HG02763 (cell line): Measurements from ENCODE around the gene RGMA.

Experiments
- ATAC-seq: cut with Tn5 transposase; IDR thresholded peaks from one replicate; pipeline ENCODE4 v1.9.1; 2021; ENCODE audit warnings: mild to moderate bottlenecking, moderate library complexity; ENCODE audit not compliant: unreplicated experiment

RGMA gene, protein sequence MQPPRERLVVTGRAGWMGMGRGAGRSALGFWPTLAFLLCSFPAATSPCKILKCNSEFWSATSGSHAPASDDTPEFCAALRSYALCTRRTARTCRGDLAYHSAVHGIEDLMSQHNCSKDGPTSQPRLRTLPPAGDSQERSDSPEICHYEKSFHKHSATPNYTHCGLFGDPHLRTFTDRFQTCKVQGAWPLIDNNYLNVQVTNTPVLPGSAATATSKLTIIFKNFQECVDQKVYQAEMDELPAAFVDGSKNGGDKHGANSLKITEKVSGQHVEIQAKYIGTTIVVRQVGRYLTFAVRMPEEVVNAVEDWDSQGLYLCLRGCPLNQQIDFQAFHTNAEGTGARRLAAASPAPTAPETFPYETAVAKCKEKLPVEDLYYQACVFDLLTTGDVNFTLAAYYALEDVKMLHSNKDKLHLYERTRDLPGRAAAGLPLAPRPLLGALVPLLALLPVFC

DNA sequence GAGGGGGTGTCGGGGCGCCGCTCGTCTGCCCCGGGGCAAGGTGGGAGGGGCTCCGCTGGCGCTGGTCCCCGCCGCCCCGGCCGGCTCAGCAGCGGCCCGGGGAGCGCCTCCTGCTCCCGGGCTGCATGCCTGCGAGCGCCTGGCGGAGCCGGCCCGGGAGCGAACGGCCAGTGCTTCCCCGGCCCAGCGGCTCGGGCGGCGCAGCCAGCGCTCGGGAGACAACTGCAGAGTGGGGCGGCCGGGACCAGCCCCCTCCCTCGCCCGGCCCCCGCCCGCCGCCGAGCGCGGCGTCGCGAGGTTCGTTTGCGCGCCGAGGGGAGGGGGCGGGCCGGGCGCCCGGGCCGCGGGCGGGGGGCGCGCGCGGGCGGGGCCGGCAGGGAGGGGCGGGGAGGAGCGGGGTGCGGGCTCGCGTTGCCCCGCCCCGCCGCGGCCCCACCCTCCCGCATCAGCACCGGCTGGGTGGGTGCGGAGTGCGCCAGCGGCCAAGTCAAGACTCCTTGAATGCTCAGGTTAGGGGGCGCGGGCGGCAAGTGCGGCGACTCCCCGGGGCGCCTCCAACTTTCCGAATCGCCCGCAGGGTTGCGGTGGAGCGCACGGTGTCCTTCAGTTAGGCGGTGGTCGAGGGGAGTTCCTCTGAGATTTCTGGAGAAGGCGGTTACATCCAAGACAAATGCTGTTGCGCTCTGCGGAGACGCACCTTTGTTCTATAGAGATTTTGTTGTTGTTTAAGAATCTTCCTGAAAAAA, at the start of gene RGMA:
Gene RGMA, minus strand, starts transcription at position 231 of the 746 bp plus-strand sequence. CDS start 279 bp downstream, outside the sequence.
- no peak for ATAC-seq

DNA sequence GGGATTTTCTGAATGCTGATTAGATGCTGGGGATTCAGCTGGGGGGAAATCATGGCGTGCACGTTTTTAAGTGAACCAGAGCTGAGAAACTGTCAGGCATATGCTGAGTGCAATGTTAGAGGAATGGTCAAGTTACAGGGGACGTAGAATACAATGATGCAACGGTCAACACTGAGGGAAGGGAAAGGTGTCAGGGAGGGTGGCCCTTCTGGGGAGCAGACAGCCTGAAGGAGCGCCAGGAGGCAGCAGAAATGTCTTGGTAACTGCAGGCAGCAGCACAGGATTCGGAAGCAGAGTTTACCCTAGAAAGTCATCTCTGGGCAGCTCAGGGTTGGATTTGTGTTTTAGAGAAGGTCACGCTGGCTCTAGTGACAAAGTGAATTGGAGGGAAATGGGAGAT, 47.6 kb upstream of the RGMA start:
- ATAC-seq: no peak

- no peak for ATAC-seq
These were observed 47.0 kb upstream of the RGMA start for GRCh38 chr15:93135997-93136397.

DNA sequence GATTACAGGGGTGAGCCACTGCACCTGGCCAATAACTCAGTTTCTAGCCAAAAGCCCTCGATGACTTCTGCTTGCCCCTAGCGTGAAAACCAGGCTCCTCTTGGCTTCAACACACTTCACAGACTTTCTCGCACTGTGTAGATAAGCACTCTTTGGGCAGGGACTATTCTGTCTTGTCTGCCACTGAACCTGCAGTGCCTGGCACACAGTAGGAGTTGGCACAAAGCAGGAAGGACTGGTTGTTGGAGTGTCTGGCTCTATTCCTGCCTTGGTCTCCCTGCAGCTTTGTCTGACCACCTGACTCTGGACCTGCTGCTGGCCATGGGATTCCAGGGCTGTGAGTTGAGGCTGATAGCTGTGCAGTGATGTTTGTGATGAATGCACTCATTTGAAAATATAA, 46.4 kb upstream of the RGMA start:
- no peak for ATAC-seq

- no peak for ATAC-seq
These were observed 42.6 kb upstream of the RGMA start for GRCh38 chr15:93131485-93132095.

DNA sequence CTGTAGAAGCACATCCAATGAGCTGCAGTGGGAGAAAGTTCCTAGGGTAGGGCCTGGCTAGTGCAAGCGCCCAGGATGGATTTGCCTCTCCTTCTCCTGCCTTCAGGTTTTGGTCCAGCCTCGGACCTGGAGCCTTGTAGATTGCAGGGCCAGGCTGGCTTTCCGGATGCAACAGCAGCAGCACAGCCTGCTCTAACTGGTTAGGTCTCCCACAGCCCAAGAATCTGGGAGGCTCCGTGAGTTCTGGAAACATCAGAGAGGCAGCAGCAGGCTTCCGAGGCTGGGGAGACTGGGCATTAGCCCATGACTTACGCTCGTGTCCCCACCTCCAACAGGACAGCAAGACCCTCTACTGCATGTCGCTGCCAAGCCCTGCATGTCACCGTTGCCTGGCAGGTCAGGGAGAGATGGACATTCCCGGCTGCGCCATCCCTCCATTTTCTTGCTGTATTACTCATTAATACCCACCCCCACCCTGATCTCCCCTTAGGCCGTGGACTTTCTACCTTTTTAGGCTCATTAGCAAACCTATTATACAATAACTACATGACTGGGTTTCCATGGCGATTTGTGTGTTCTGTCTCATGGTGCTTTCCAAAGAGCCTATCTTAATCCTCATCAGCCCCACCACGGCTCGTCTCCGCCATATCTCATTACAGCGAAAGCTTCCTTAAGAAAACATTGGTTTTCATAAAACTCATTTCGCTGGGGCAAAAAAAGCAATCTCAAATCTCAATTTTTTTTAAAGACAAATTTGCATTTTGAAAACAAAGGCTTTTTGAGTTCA, 40.9 kb upstream of the RGMA start:
- ATAC-seq: no peak

DNA sequence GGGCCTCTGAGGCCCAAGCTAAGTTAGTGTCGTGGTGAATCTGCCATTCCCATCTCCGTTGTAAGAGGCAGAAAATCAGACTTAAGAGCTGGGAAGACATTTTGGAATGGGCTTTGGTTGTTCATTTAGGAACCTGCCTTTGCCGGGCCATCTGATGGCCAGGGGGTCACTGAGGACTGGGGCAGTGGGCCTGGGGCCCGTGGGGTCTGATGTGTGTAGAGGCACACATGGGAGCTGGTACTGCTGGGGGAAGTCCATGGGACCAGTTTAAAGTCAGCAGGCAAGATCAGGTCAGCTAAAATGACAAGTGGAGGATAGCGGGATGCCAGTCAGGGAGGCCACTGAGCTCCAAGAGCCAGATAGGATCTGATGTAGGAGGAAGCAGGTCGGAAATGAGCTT, 38.3 kb upstream of the RGMA start:
- ATAC-seq: no peak

GRCh38 chr15:93126599-93126998, 37.6 kb upstream of the RGMA start:
- ATAC-seq: no peak

DNA sequence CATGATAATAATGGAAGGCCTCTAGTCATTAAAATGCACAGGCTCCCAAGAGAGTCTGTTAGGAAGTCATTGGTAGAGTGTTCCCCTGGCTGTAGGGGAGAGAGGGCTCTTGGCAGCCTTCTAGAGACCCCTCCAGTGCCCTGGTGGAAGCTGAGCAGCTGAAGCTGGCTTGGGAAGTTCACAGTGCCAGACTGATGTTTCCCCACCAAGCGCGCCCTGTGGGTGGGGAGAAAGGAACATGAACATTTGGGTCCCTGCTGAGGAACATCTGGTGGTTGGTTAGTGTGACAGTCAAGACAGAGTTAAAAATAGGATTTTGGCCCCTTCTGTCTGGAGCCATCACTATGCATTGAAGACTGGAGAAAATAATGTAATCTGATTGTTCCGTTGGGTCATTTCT, 37.1 kb upstream of the RGMA start:
- no peak for ATAC-seq

- no peak for ATAC-seq
These were observed 35.1 kb upstream of the RGMA start for GRCh38 chr15:93124126-93124525.

DNA sequence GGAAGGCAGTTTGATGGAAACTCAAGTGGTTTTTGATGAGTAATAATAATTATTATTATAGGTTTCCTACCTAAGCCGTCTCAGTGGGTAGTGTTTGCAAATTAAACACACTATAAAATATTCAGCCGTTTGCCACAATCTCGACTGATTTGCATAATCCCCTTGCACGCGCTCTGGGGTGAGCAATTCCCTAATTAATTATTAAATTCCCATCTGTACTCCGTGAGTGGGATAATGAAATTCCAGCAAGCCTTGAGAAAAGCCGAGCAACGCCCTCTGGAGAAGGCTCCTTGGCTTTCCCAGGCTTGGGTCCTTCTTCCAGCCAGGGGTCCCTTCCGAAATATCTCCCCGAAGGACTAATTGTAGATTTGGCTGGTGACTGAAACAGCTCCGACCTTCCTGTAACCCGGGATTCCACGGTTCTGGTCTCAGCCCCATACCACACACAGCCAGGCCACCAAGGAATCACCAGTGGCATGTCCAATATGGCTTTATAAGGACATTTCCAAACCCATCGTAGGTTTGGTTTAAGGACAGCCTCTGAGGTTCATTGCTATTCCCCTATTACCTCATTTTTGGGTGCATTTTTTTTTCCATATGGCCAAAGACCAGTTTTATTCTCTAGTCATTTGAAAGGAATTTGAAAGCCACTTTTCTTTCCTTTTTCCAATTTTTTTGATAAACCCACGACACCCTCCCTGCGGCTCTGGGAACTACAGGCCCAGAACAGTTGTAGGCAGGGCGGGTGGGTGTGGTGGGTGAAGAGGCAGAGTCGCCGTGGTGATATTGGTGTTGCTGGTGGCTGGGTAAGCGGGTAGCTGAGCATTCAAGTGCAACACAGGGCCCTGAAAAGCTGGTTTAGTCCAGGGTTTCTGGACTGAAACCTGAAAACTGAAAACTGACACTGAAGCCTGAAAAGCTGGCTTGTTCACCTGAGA, 33.2 kb upstream of the RGMA start:
- no peak for ATAC-seq

DNA sequence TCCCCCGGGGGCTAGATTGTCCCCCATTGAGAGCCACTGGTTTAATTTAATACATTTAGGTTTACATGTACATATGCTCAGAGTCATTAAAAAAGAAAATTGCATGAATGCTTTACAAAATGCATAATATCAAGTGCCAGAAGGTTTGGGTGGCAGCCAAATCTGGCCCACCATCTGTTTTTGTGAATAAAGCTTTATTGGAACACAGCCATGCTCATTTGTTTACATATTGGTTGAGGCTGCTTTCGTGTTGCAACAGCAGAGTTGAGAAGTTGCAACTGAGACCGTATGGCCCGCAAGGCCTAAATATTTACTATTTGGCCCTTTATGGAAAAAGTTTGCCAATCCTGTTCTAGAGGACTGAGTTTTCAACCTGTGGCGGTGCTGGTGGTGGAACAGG, 32.1 kb upstream of the RGMA start:
- ATAC-seq: no peak

DNA sequence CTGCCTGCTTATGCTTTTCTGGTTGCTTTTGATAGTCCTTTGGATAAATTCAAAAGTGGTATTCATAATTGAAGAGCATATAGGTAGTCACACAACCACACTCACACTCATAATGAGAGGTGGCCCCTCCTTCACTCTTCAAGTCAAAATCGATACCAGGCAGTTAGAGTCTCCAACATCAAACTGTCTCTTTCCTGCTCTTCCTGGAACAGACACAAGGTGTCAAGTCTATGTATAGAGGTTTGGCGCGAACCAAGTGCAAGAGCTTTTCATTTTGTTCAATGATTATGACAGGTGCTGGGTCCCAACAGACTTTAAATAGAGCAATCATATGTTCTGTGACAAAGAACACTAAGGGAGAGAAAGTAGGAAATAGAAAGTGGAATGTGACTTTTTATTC, 29.9 kb upstream of the RGMA start:
- ATAC-seq: no peak

DNA sequence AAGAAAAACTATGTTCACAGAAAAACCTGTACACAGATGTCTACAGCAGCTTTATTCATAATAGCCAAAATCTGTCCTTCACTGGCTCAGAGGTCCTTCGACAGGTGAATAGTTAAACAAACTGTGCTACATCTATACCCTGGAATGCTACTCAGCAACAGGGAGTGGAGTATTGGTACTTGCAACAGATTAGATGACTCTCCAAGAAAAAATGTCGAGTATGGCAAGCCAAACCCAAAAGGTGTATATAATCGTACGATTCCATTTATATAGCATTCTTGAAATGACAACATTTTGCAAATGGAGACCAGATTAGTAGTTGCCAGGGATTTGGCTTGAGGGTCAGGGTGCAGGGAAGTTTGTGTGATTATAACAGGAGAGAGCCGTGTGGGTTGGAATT, 22.4 kb upstream of the RGMA start:
- ATAC-seq: no peak

GRCh38 chr15:93110502-93111040, 21.6 kb upstream of the RGMA start:
- ATAC-seq: no peak

DNA sequence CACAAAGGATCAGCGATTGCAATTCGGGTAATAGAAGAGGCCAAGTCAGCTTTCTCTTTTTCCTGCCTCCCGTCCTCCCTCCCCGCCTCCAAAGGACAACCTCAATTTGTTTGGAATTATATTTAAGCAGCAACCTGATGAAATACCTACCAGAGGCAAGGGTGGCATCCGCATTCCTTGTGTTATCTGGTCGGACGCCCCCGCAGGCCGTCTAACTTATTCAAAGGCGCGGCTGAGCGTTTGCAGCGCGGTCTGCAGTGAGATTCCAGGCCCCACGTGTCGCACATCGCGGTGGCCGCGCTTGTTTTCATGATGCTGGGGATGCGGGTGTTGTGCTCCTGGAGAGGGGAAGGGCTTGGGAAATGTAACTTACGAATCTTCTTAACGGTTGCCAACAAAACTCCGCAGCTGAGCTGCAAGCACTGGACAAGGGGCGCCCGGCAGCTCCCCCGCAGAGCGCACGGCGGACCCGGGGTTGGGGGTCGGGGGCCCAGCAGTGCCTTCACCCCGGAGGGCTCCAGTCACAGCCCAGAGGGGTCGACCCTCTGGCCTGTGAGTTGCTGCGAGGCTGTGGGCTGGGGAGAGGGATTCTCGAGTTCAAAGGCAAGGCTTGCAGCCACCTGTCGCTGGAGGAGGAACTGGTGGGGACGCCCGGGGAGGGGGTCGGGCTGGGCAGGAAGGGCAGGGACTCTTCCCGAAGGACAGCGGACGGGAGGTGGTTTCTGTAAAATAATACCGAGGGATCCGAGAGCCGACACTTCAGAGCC, 20.5 kb upstream of the RGMA start:
- ATAC-seq: no peak

DNA sequence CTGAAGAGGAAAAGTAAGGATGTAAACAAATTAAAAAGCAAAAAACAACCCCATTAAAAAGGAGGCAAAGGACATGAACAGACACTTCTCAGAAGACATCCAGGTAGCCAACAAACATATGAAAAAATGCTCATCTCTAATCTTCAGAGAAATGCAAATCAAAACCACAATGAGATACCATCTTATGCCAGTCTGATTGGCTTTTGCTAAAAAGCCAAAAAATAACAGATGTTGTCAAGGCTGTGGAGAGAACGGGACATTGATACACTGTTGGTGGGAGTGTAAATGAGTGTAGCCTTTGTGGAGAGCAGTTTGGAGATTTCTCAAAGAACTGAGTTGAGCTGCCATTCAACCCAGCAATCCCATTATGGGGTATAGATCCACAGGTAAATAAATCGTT, 18.6 kb upstream of the RGMA start:
- no peak for ATAC-seq

- no peak for ATAC-seq
These were observed 16.5 kb upstream of the RGMA start for GRCh38 chr15:93105485-93105884.

DNA sequence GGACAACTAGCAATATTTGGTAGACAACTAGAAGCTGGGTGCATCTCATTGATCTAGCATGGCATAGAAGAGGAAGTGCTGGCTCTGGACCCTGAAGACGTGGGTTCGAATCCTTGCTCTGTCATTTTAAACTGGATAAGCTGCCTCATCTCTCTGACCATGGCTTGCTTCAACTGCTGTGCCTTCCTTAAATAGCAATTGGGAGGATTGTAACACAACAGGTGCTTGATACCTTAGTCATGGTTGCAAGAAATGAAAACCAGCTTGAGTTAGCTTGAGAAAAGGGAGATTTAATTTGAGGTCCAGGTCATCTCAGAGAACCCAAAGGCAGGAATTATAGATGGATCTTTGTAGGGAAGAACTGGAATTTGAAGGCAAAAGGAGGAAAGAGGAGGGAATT, 14.8 kb upstream of the RGMA start:
- ATAC-seq: no peak
